ENCODE results near the gene CAD.

The CAD gene

GRCh38 chr2:27218614-27219013, 1.4 kb downstream of the CAD start:
- no peaks in the 10 kb centered on the region for H3K36me3 ChIP-seq (ENCODE audit: control insufficient read depth, insufficient read depth, low read length)
- H3K9ac ChIP-seq (ENCODE audit: low read length) = no peak overlapping the region
- peaks cover 11% of the 10 kb centered on the region for H3K4me1 ChIP-seq (ENCODE audit: control insufficient read depth, insufficient read depth, low read length)
- H3K9me3 ChIP-seq (ENCODE audit: control insufficient read depth, low read length) = no peaks in the 10 kb centered on the region
- no peaks in the 10 kb centered on the region for H3K27me3 ChIP-seq (ENCODE audit: control insufficient read depth, insufficient read depth, low read length)
- no peak overlapping the region for H3K4me3 ChIP-seq (ENCODE audit: low read length)

- no peaks in the 10 kb centered on the region for H3K9me3 ChIP-seq (ENCODE audit: control insufficient read depth, low read length)
- no peaks in the 10 kb centered on the region for H3K36me3 ChIP-seq (ENCODE audit: control insufficient read depth, insufficient read depth, low read length)
- peaks cover 11% of the 10 kb centered on the region for H3K4me1 ChIP-seq (ENCODE audit: control insufficient read depth, insufficient read depth, low read length)
- H3K27me3 ChIP-seq (ENCODE audit: control insufficient read depth, insufficient read depth, low read length) = no peaks in the 10 kb centered on the region
- H3K4me3 ChIP-seq (ENCODE audit: low read length) = no peak overlapping the region
- H3K9ac ChIP-seq (ENCODE audit: low read length) = no peak overlapping the region
Measured at GRCh38 chr2:27219091-27219490, 1.9 kb downstream of the CAD start.

GRCh38 chr2:27220091-27220490, 2.9 kb downstream of the CAD start:
- no peak overlapping the region for H3K9ac ChIP-seq (ENCODE audit: low read length)

GRCh38 chr2:27221166-27221565, 4.0 kb downstream of the CAD start:
- no peak overlapping the region for H3K4me3 ChIP-seq (ENCODE audit: low read length)
- H3K9me3 ChIP-seq (ENCODE audit: control insufficient read depth, low read length) = no peaks in the 10 kb centered on the region
- H3K36me3 ChIP-seq (ENCODE audit: control insufficient read depth, insufficient read depth, low read length) = peaks cover 7% of the 10 kb centered on the region
- peaks cover 11% of the 10 kb centered on the region for H3K4me1 ChIP-seq (ENCODE audit: control insufficient read depth, insufficient read depth, low read length)
- no peaks in the 10 kb centered on the region for H3K27me3 ChIP-seq (ENCODE audit: control insufficient read depth, insufficient read depth, low read length)
- no peak overlapping the region for H3K9ac ChIP-seq (ENCODE audit: low read length)

More at GRCh38 chr2:27220091-27220490, 2.9 kb downstream of the CAD start:
- peaks cover 11% of the 10 kb centered on the region for H3K4me1 ChIP-seq (ENCODE audit: control insufficient read depth, insufficient read depth, low read length)
- H3K9me3 ChIP-seq (ENCODE audit: control insufficient read depth, low read length) = no peaks in the 10 kb centered on the region
- peaks cover 7% of the 10 kb centered on the region for H3K36me3 ChIP-seq (ENCODE audit: control insufficient read depth, insufficient read depth, low read length)
- no peaks in the 10 kb centered on the region for H3K27me3 ChIP-seq (ENCODE audit: control insufficient read depth, insufficient read depth, low read length)
- no peak overlapping the region for H3K4me3 ChIP-seq (ENCODE audit: low read length)

- no peaks in the 10 kb centered on the region for H3K9me3 ChIP-seq (ENCODE audit: control insufficient read depth, low read length)
- no peak overlapping the region for H3K9ac ChIP-seq (ENCODE audit: low read length)
- no peaks in the 10 kb centered on the region for H3K27me3 ChIP-seq (ENCODE audit: control insufficient read depth, insufficient read depth, low read length)
- H3K36me3 ChIP-seq (ENCODE audit: control insufficient read depth, insufficient read depth, low read length) = peaks cover 7% of the 10 kb centered on the region
- peaks cover 6% of the 10 kb centered on the region for H3K4me1 ChIP-seq (ENCODE audit: control insufficient read depth, insufficient read depth, low read length)
- H3K4me3 ChIP-seq (ENCODE audit: low read length) = no peak overlapping the region
Measured at GRCh38 chr2:27222407-27222806, 5.2 kb downstream of the CAD start.

- Histone ChIP-seq H3K4me1 (ENCODE audit: control insufficient read depth, insufficient read depth, low read length) (no peaks in the 10 kb centered on the region), H3K9me3 (ENCODE audit: control insufficient read depth, low read length) (no peaks in the 10 kb centered on the region), H3K27me3 (ENCODE audit: control insufficient read depth, insufficient read depth, low read length) (no peaks in the 10 kb centered on the region), H3K4me3 (ENCODE audit: low read length) (no peak overlapping the region), H3K9ac (ENCODE audit: low read length) (no peak overlapping the region), H3K36me3 (ENCODE audit: control insufficient read depth, insufficient read depth, low read length) (peaks cover 7% of the 10 kb centered on the region)
Measured at GRCh38 chr2:27223416-27223815, 6.2 kb downstream of the CAD start.

GRCh38 chr2:27225526-27225925, 8.4 kb downstream of the CAD start:
- Histone ChIP-seq H3K4me3 (ENCODE audit: low read length) (no peak overlapping the region), H3K36me3 (ENCODE audit: control insufficient read depth, insufficient read depth, low read length) (peaks cover 7% of the 10 kb centered on the region), H3K4me1 (ENCODE audit: control insufficient read depth, insufficient read depth, low read length) (no peaks in the 10 kb centered on the region), H3K27me3 (ENCODE audit: control insufficient read depth, insufficient read depth, low read length) (no peaks in the 10 kb centered on the region), H3K9ac (ENCODE audit: low read length) (no peak overlapping the region), H3K9me3 (ENCODE audit: control insufficient read depth, low read length) (no peaks in the 10 kb centered on the region)

GRCh38 chr2:27227501-27227900, 10.3 kb downstream of the CAD start:
- no peak overlapping the region for H3K9ac ChIP-seq (ENCODE audit: low read length)
- no peaks in the 10 kb centered on the region for H3K27me3 ChIP-seq (ENCODE audit: control insufficient read depth, insufficient read depth, low read length)
- H3K4me3 ChIP-seq (ENCODE audit: low read length) = no peak overlapping the region
- H3K4me1 ChIP-seq (ENCODE audit: control insufficient read depth, insufficient read depth, low read length) = no peaks in the 10 kb centered on the region
- no peaks in the 10 kb centered on the region for H3K9me3 ChIP-seq (ENCODE audit: control insufficient read depth, low read length)
- H3K36me3 ChIP-seq (ENCODE audit: control insufficient read depth, insufficient read depth, low read length) = peaks cover 15% of the 10 kb centered on the region

GRCh38 chr2:27231921-27232320, 14.8 kb downstream of the CAD start:
- peaks cover 28% of the 10 kb centered on the region for H3K36me3 ChIP-seq (ENCODE audit: control insufficient read depth, insufficient read depth, low read length)

GRCh38 chr2:27233341-27233740, 16.2 kb downstream of the CAD start:
- Histone ChIP-seq H3K36me3 (ENCODE audit: control insufficient read depth, insufficient read depth, low read length) (peaks cover 38% of the 10 kb centered on the region), H3K27me3 (ENCODE audit: control insufficient read depth, insufficient read depth, low read length) (no peaks in the 10 kb centered on the region), H3K4me1 (ENCODE audit: control insufficient read depth, insufficient read depth, low read length) (no peaks in the 10 kb centered on the region), H3K9me3 (ENCODE audit: control insufficient read depth, low read length) (no peaks in the 10 kb centered on the region), H3K9ac (ENCODE audit: low read length) (no peak overlapping the region), H3K4me3 (ENCODE audit: low read length) (no peak overlapping the region)

More at GRCh38 chr2:27231921-27232320, 14.8 kb downstream of the CAD start:
- H3K4me3 ChIP-seq (ENCODE audit: low read length) = no peak overlapping the region
- H3K27me3 ChIP-seq (ENCODE audit: control insufficient read depth, insufficient read depth, low read length) = no peaks in the 10 kb centered on the region
- H3K9ac ChIP-seq (ENCODE audit: low read length) = no peak overlapping the region
- H3K9me3 ChIP-seq (ENCODE audit: control insufficient read depth, low read length) = no peaks in the 10 kb centered on the region
- no peaks in the 10 kb centered on the region for H3K4me1 ChIP-seq (ENCODE audit: control insufficient read depth, insufficient read depth, low read length)

GRCh38 chr2:27236136-27236535, 19.0 kb downstream of the CAD start:
- Histone ChIP-seq H3K27me3 (ENCODE audit: control insufficient read depth, insufficient read depth, low read length) (no peaks in the 10 kb centered on the region), H3K4me3 (ENCODE audit: low read length) (no peak overlapping the region), H3K4me1 (ENCODE audit: control insufficient read depth, insufficient read depth, low read length) (no peaks in the 10 kb centered on the region), H3K9ac (ENCODE audit: low read length) (no peak overlapping the region), H3K9me3 (ENCODE audit: control insufficient read depth, low read length) (no peaks in the 10 kb centered on the region), H3K36me3 (ENCODE audit: control insufficient read depth, insufficient read depth, low read length) (peaks cover 38% of the 10 kb centered on the region)

- Histone ChIP-seq H3K4me3 (ENCODE audit: low read length) (no peak overlapping the region), H3K9me3 (ENCODE audit: control insufficient read depth, low read length) (no peaks in the 10 kb centered on the region), H3K4me1 (ENCODE audit: control insufficient read depth, insufficient read depth, low read length) (no peaks in the 10 kb centered on the region), H3K9ac (ENCODE audit: low read length) (no peak overlapping the region), H3K36me3 (ENCODE audit: control insufficient read depth, insufficient read depth, low read length) (peaks cover 34% of the 10 kb centered on the region), H3K27me3 (ENCODE audit: control insufficient read depth, insufficient read depth, low read length) (no peaks in the 10 kb centered on the region)
Measured at GRCh38 chr2:27236626-27237025, 19.5 kb downstream of the CAD start.

- Histone ChIP-seq H3K9ac (ENCODE audit: low read length) (no peak overlapping the region), H3K4me1 (ENCODE audit: control insufficient read depth, insufficient read depth, low read length) (no peaks in the 10 kb centered on the region), H3K27me3 (ENCODE audit: control insufficient read depth, insufficient read depth, low read length) (no peaks in the 10 kb centered on the region), H3K4me3 (ENCODE audit: low read length) (no peak overlapping the region), H3K36me3 (ENCODE audit: control insufficient read depth, insufficient read depth, low read length) (peaks cover 29% of the 10 kb centered on the region), H3K9me3 (ENCODE audit: control insufficient read depth, low read length) (no peaks in the 10 kb centered on the region)
Measured at GRCh38 chr2:27237341-27237945, 20.3 kb downstream of the CAD start.
